WTC11 (cell line): Measurements from ENCODE around the gene PTPRN2. TPM values are rescaled to one million over a fixed set of nuclear protein-coding genes. Genes with fewer than 3 reads are reported as not detected.
A peak's percentile ranks its signal among the peaks of the same experiment; 100 is the strongest.
"Not testable (repeated sequence)": the region's sequence is repeated elsewhere in the genome, so short reads cannot be mapped to it uniquely, and the experiment has no call there.

Source experiments
- ATAC-seq: fragments of 200-7000 bp; cut with Tn5 transposase; 2 replicates; pipeline ENCODE4 v1.10.0; 2021; ENCODE audit warnings: mild to moderate bottlenecking, moderate library complexity
- Bru-seq: library from RNA; stranded (reverse); fragments of 400-500 nt; gene quantifications from one replicate; lab custom pipeline; 2021; lab: Mats Ljungman, UMichigan
- CTCF ChIA-PET: fragments of 300-600 bp; sonication (Branson Sonifier 250); formaldehyde crosslinking; loops from one replicate; lab custom pipeline; 2021; ENCODE audit warnings: antibody characterized with exemption; lab: Charles Lee
- POLR2A ChIA-PET: fragments of 350-600 bp; sonication (Branson Sonifier 250); formaldehyde crosslinking; loops from one replicate; lab custom pipeline; 2021; ENCODE audit warnings: antibody characterized with exemption; lab: Charles Lee
- DNase-seq: peaks from one replicate; pipeline ENCODE4 v3.0.0; 2021; ENCODE audit warnings: low spot score
- H3K27ac Mint-ChIP-seq: 2 replicates; pipeline ENCODE4 v1.8.0; 2021; ENCODE audit warnings: mixed read lengths
- H3K27me3 Mint-ChIP-seq: 2 replicates; pipeline ENCODE4 v1.8.0; 2021; ENCODE audit warnings: low read depth, mild to moderate bottlenecking, moderate library complexity, mixed read lengths
- H3K36me3 Mint-ChIP-seq: 2 replicates; pipeline ENCODE4 v1.8.0; 2021; ENCODE audit warnings: mixed read lengths
- H3K4me1 Mint-ChIP-seq: 2 replicates; pipeline ENCODE4 v1.8.0; 2022; ENCODE audit warnings: mixed read lengths
- H3K4me3 Mint-ChIP-seq: 2 replicates; pipeline ENCODE4 v1.8.0; 2021; ENCODE audit warnings: mild to moderate bottlenecking, moderate library complexity, mixed read lengths
- H3K9me3 Mint-ChIP-seq: 2 replicates; pipeline ENCODE4 v1.8.0; 2021; ENCODE audit warnings: mixed read lengths
- ETV6 ChIP-seq: sonication (generic); formaldehyde crosslinking; IDR thresholded peaks from 2 replicates; pipeline ENCODE4 v1.8.1; 2022; ENCODE audit warnings: mild to moderate bottlenecking, missing genetic modification reagents
- GRHL2 ChIP-seq: fragments of 250-450 bp; sonication (Bioruptor Pico); IDR thresholded peaks from 2 replicates; pipeline ENCODE4 v1.8.0; 2022; ENCODE audit warnings: mild to moderate bottlenecking, moderate library complexity; ENCODE audit not compliant: insufficient replicate concordance, severe bottlenecking
- HMGA2 ChIP-seq: fragments of 250-450 bp; sonication (Bioruptor Pico); IDR thresholded peaks from 2 replicates; pipeline ENCODE4 v1.4.0; 2021; ENCODE audit warnings: mild to moderate bottlenecking, moderate library complexity
- IRF2 ChIP-seq: sonication (generic); formaldehyde crosslinking; IDR thresholded peaks from 2 replicates; pipeline ENCODE4 v1.8.0; 2022; ENCODE audit warnings: low read depth, missing genetic modification reagents, borderline replicate concordance
- JAZF1 ChIP-seq: fragments of 250-450 bp; sonication (Bioruptor Pico); IDR thresholded peaks from 2 replicates; pipeline ENCODE4 v1.9.0; 2021; ENCODE audit warnings: moderate library complexity, mild to moderate bottlenecking, inconsistent platforms
- MXD4 ChIP-seq: fragments of 250-450 bp; sonication (Bioruptor Pico); IDR thresholded peaks from 2 replicates; pipeline ENCODE4 v1.8.0; 2021; ENCODE audit warnings: mild to moderate bottlenecking, moderate library complexity, borderline replicate concordance
- NFYB ChIP-seq: sonication (generic); formaldehyde crosslinking; conservative IDR thresholded peaks from 2 replicates; pipeline ENCODE4 v1.8.0; 2022; ENCODE audit warnings: low read depth, missing genetic modification reagents
- PREB ChIP-seq: sonication (generic); formaldehyde crosslinking; IDR thresholded peaks from 2 replicates; pipeline ENCODE4 v1.8.1; 2022; ENCODE audit warnings: mild to moderate bottlenecking, missing genetic modification reagents, moderate library complexity, borderline replicate concordance
- RELA ChIP-seq: sonication (generic); formaldehyde crosslinking; IDR thresholded peaks from 2 replicates; pipeline ENCODE4 v1.8.1; 2022; ENCODE audit warnings: missing genetic modification reagents, mild to moderate bottlenecking, borderline replicate concordance
- RORB ChIP-seq: fragments of 250-450 bp; sonication (Bioruptor Pico); IDR thresholded peaks from 2 replicates; pipeline ENCODE4 v1.9.0; 2021; ENCODE audit warnings: mild to moderate bottlenecking
- SMAD4 ChIP-seq: sonication (generic); formaldehyde crosslinking; IDR thresholded peaks from 2 replicates; pipeline ENCODE4 v1.8.0; 2022; ENCODE audit warnings: mild to moderate bottlenecking, missing genetic modification reagents
- SP1 ChIP-seq: sonication (generic); formaldehyde crosslinking; conservative IDR thresholded peaks from 2 replicates; pipeline ENCODE4 v1.8.1; 2022; ENCODE audit warnings: missing genetic modification reagents
- TP53 ChIP-seq: sonication (generic); formaldehyde crosslinking; IDR thresholded peaks from 2 replicates; pipeline ENCODE4 v1.8.1; 2023; ENCODE audit warnings: mild to moderate bottlenecking, missing genetic modification reagents
- ZNF396 ChIP-seq: fragments of 250-450 bp; sonication (Bioruptor Pico); IDR thresholded peaks from 2 replicates; pipeline ENCODE4 v1.8.0; 2021; ENCODE audit warnings: mild to moderate bottlenecking, moderate library complexity, borderline replicate concordance
- ZNF423 ChIP-seq: fragments of 250-450 bp; sonication (Bioruptor Pico); IDR thresholded peaks from 2 replicates; pipeline ENCODE4 v2.1.2; 2022; ENCODE audit warnings: mild to moderate bottlenecking, moderate library complexity
- ZNF512 ChIP-seq: sonication (generic); formaldehyde crosslinking; IDR thresholded peaks from 2 replicates; pipeline ENCODE4 v1.8.1; 2022; ENCODE audit warnings: missing genetic modification reagents, borderline replicate concordance
- long read RNA-seq, 3 experiments: library from RNA in 1 of 3; library from capped mRNA in 1 of 3; library from polyadenylated mRNA in 1 of 3; unstranded in 2 of 3; stranded (forward) in 1 of 3; transcript quantifications; one replicate each; pipeline ENCODE4 v2.0.0, GENCODE V29; 2021
- total RNA-seq: library from RNA; stranded (reverse); gene quantifications from 3 replicates; pipeline ENCODE4 v1.2.3, GENCODE V29; 2021

The PTPRN2 gene
- total RNA-seq = 2.6 to 4.7 TPM (median 3.9 TPM) in 3 replicates
- Bru-seq, nascent RNA = percentile 32 among the genes with signal in this experiment
- long read RNA-seq, experiment 1, partial matches to known transcripts = 0 of 14 reads
- long read RNA-seq, experiment 1, other reads (novel, unspliced or antisense) = 14 of 14 reads
- long read RNA-seq, experiment 2, partial matches to known transcripts = 3 of 6 reads
- long read RNA-seq, experiment 2, other reads (novel, unspliced or antisense) = 3 of 6 reads
- long read RNA-seq, experiment 3, partial matches to known transcripts = 3 of 5 reads
- long read RNA-seq, experiment 3, other reads (novel, unspliced or antisense) = 2 of 5 reads

- peaks cover 29% of the 10 kb centered on the region for H3K27me3 Mint-ChIP-seq
- TF ChIP-seq JAZF1 (CRISPR knock-in tag) = no peak
- peak; percentile 87 for TF ChIP-seq SP1
- TF ChIP-seq NFYB (CRISPR knock-in tag) = no peak
- DNase-seq = peak; percentile 59
- no peak within 1 kb of the TSS for H3K27ac Mint-ChIP-seq
- peaks cover 11% of the 10 kb centered on the region for H3K4me1 Mint-ChIP-seq
- no peaks in the 10 kb centered on the region for H3K36me3 Mint-ChIP-seq
- H3K4me3 Mint-ChIP-seq = peak within 1 kb of the TSS; percentile 74
- no peaks in the 10 kb centered on the region for H3K9me3 Mint-ChIP-seq
- peak; percentile 85 for ATAC-seq
- ChIA-PET POLR2A (no interaction called here), CTCF (interaction anchor here (1.2 kb wide), 1 partner anchor 390 kb away, joined by 3 read pairs; no protein-coding TSS in a partner anchor)
Observed at GRCh38 chr7:158587162-158588084, at the start of gene PTPRN2. Gene PTPRN2, minus strand, starts transcription at chr7:158587823.

- ChIA-PET CTCF (interaction anchor here (0.7 kb wide), 1 partner anchor 15 kb away, joined by 3 read pairs; no protein-coding TSS in a partner anchor), POLR2A (no interaction called here)
- DNase-seq (no peak), ATAC-seq (no peak)
- Mint-ChIP-seq H3K4me3 (no peak overlapping the region), H3K36me3 (peaks cover 37% of the 10 kb centered on the region), H3K27me3 (no peaks in the 10 kb centered on the region), H3K27ac (no peak overlapping the region), H3K4me1 (no peaks in the 10 kb centered on the region), H3K9me3 (no peaks in the 10 kb centered on the region)
- TF ChIP-seq ZNF512 (CRISPR knock-in tag) (no peak), MXD4 (no peak), IRF2 (no peak), PREB (CRISPR knock-in tag) (no peak), GRHL2 (CRISPR knock-in tag) (no peak), ZNF423 (CRISPR knock-in tag) (no peak), RORB (no peak), RELA (CRISPR knock-in tag) (no peak)
Observed at GRCh38 chr7:158633055-158633956, 45.7 kb upstream of the PTPRN2 start.

- Mint-ChIP-seq H3K36me3 (peaks cover 43% of the 10 kb centered on the region), H3K27ac (peak overlapping the region; percentile 1; the same call in 1 of the 2 replicates), H3K27me3 (no peaks in the 10 kb centered on the region), H3K4me3 (no peak overlapping the region), H3K4me1 (no peaks in the 10 kb centered on the region), H3K9me3 (no peaks in the 10 kb centered on the region)
- ATAC-seq (no peak), DNase-seq (no peak)
- POLR2A ChIA-PET = no interaction called here
- TF ChIP-seq ZNF396 (CRISPR knock-in tag) (no peak), TP53 (CRISPR knock-in tag) (no peak), SMAD4 (CRISPR knock-in tag) (no peak), HMGA2 (CRISPR knock-in tag) (no peak), ETV6 (CRISPR knock-in tag) (no peak), ZNF512 (CRISPR knock-in tag) (no peak)
- CTCF ChIA-PET = no interaction called here
Observed at GRCh38 chr7:158631574-158632195, 44.1 kb upstream of the PTPRN2 start.

GRCh38 chr7:158626289-158626688 is 38.7 kb upstream of the PTPRN2 start:
- H3K27ac Mint-ChIP-seq, H3K9me3 Mint-ChIP-seq, POLR2A ChIA-PET, DNase-seq, H3K4me1 Mint-ChIP-seq, CTCF ChIA-PET, H3K27me3 Mint-ChIP-seq, ATAC-seq, H3K4me3 Mint-ChIP-seq: not testable (repeated sequence)
- H3K36me3 Mint-ChIP-seq = peaks cover 58% of the 10 kb centered on the region
